HepG2 (cell line): ENCODE data around the gene TREH. TPM values are rescaled to one million over a fixed set of nuclear protein-coding genes. Genes with fewer than 3 reads are reported as not detected.

Experiments
- HMGA1 ChIP-seq: sonication (generic); formaldehyde crosslinking; conservative IDR thresholded peaks from 2 replicates; pipeline ENCODE4 v1.4.0; 2020; ENCODE audit warnings: missing genetic modification reagents
- JUNB ChIP-seq: sonication (generic); formaldehyde crosslinking; IDR thresholded peaks from 2 replicates; pipeline ENCODE4 v1.8.0; 2022; ENCODE audit warnings: missing genetic modification reagents, mild to moderate bottlenecking, borderline replicate concordance
- POLR2AphosphoS2 ChIP-seq: IDR thresholded peaks from 2 replicates; pipeline ENCODE4 v1.6.1; 2011; ENCODE audit warnings: low read depth, low read length, improper control_type of control experiment
- SOX13 ChIP-seq, 3 experiments: fragments of 450-650 bp in 1 of 3; sonication (generic) in 1 of 3; formaldehyde crosslinking in 1 of 3; IDR thresholded peaks in 2 of 3; conservative IDR thresholded peaks in 1 of 3; 2 replicates each; pipeline versions ENCODE4 v1.5.0 to v1.6.1; 2016 to 2020; ENCODE audit warnings: antibody characterized with exemption in 1 of 3, mild to moderate bottlenecking in 1 of 3, missing compliant biosample characterization in 1 of 3, missing genetic modification reagents in 1 of 3, moderate library complexity in 1 of 3
- ZFP36L2 ChIP-seq: sonication (generic); formaldehyde crosslinking; IDR thresholded peaks from 2 replicates; pipeline ENCODE4 v1.4.0; 2020; ENCODE audit warnings: missing genetic modification reagents
- ZNF10 ChIP-seq: sonication (generic); formaldehyde crosslinking; IDR thresholded peaks from 2 replicates; pipeline ENCODE4 v1.4.0; 2020; ENCODE audit warnings: mild to moderate bottlenecking, low read depth, missing genetic modification reagents, borderline replicate concordance
- ZNF160 ChIP-seq: sonication (generic); formaldehyde crosslinking; IDR thresholded peaks from 2 replicates; pipeline ENCODE4 v1.8.0; 2022; ENCODE audit warnings: mild to moderate bottlenecking, inconsistent platforms, missing genetic modification reagents
- ZNF432 ChIP-seq: sonication (generic); formaldehyde crosslinking; IDR thresholded peaks from 2 replicates; pipeline ENCODE4 v1.5.0; 2020; ENCODE audit warnings: missing genetic modification reagents, mild to moderate bottlenecking, borderline replicate concordance
- ZNF672 ChIP-seq: sonication (generic); formaldehyde crosslinking; IDR thresholded peaks from 2 replicates; pipeline ENCODE4 v1.8.1; 2022; ENCODE audit warnings: missing genetic modification reagents
- ZNF709 ChIP-seq: sonication (generic); formaldehyde crosslinking; IDR thresholded peaks from 2 replicates; pipeline ENCODE4 v1.5.0; 2020; ENCODE audit warnings: mild to moderate bottlenecking, missing genetic modification reagents
- ZNF816 ChIP-seq: sonication (generic); formaldehyde crosslinking; IDR thresholded peaks from 2 replicates; pipeline ENCODE4 v1.8.0; 2022; ENCODE audit warnings: missing genetic modification reagents, mild to moderate bottlenecking, borderline replicate concordance
- polyA plus RNA-seq, 8 experiments: library from polyadenylated mRNA; depleted of rRNA in 3 of 8; stranded (reverse) in 7 of 8; unstranded in 1 of 8; fragments of >200 nt; fragmentation: Illumina TruSeq in 4 of 8; extraction: Trizol in 4 of 8; gene quantifications; 2 replicates each; pipeline versions ENCODE4 v1.2.1 to v1.2.3, GENCODE V29; 2011 to 2016; ENCODE audit warnings: low read depth in 4 of 8, missing spikeins in 1 of 8, mixed read lengths in 1 of 8; ENCODE audit not compliant: insufficient read depth in 1 of 8
- total RNA-seq, 5 experiments: library from RNA; depleted of rRNA; stranded (reverse); fragments of >200 nt; fragmentation: Illumina TruSeq; extraction: Trizol; gene quantifications; 2 replicates each; pipeline ENCODE4 v1.2.3, GENCODE V29; 2016; ENCODE audit warnings: low read depth in 1 of 5
- TF ChIP-seq, protein P1 (sequence below): sonication (generic); formaldehyde crosslinking; IDR thresholded peaks from 2 replicates; pipeline ENCODE4 v1.4.0; 2020; ENCODE audit warnings: missing genetic modification reagents, borderline replicate concordance
- TF ChIP-seq, protein P2 (sequence below): sonication (generic); formaldehyde crosslinking; IDR thresholded peaks from 2 replicates; pipeline ENCODE4 v1.4.0; 2020; ENCODE audit warnings: missing genetic modification reagents
- TF ChIP-seq, protein P3 (sequence below): sonication (generic); formaldehyde crosslinking; IDR thresholded peaks from 2 replicates; pipeline ENCODE4 v1.4.0; 2020; ENCODE audit warnings: mild to moderate bottlenecking, missing genetic modification reagents, borderline replicate concordance
- TF ChIP-seq, protein P4 (sequence below): IDR thresholded peaks from 2 replicates; pipeline ENCODE4 v1.6.1; 2016; ENCODE audit warnings: low read depth
- TF ChIP-seq, protein P5 (sequence below): sonication (generic); formaldehyde crosslinking; IDR thresholded peaks from 2 replicates; pipeline ENCODE4 v1.4.0; 2020; ENCODE audit warnings: missing genetic modification reagents

Gene TREH
- total and polyA plus RNA-seq, 2 of the 13 experiments (the other 11 are each of a cell fraction or from before 2014, with no cell fraction given) = 0.53 to 0.86 TPM

DNA sequence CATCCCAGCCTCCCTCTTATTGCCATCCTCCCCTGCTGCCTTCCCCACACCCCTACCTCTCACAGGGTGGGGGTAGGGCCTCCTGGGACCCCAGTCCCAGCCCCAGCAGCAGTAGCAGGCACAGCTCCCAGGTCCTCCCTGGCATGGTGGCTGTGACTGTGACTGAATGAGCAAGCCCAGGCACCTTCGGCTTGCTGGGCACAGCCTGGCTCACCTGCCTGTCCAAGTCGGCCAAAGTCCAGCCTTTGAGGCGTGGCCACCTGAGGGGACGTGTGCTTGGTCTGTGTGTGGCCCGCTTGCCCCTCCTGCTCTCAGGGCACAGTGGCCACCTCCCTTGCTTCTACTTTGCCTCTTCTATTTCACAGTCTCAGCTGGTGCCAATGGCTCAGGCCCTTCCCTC is at the start of gene TREH (continued):
- TF ChIP-seq, protein P1, sequence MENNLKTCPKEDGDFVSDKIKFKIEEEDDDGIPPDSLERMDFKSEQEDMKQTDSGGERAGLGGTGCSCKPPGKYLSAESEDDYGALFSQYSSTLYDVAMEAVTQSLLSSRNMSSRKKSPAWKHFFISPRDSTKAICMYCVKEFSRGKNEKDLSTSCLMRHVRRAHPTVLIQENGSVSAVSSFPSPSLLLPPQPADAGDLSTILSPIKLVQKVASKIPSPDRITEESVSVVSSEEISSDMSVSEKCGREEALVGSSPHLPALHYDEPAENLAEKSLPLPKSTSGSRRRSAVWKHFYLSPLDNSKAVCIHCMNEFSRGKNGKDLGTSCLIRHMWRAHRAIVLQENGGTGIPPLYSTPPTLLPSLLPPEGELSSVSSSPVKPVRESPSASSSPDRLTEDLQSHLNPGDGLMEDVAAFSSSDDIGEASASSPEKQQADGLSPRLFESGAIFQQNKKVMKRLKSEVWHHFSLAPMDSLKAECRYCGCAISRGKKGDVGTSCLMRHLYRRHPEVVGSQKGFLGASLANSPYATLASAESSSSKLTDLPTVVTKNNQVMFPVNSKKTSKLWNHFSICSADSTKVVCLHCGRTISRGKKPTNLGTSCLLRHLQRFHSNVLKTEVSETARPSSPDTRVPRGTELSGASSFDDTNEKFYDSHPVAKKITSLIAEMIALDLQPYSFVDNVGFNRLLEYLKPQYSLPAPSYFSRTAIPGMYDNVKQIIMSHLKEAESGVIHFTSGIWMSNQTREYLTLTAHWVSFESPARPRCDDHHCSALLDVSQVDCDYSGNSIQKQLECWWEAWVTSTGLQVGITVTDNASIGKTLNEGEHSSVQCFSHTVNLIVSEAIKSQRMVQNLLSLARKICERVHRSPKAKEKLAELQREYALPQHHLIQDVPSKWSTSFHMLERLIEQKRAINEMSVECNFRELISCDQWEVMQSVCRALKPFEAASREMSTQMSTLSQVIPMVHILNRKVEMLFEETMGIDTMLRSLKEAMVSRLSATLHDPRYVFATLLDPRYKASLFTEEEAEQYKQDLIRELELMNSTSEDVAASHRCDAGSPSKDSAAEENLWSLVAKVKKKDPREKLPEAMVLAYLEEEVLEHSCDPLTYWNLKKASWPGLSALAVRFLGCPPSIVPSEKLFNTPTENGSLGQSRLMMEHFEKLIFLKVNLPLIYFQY (CRISPR knock-in tag) = no peak
- no peak for TF ChIP-seq SOX13 (IDR thresholded peaks at IDR 0.05)
- TF ChIP-seq SOX13 (CRISPR knock-in tag; conservative IDR thresholded peaks at IDR 0.05 in 1 of 2, IDR thresholded peaks at IDR 0.05 in 1 of 2) = peak in 1 of 2 experiments; percentile 15; a peak in 2 of 4 replicates
- no peak for TF ChIP-seq JUNB
- TF ChIP-seq ZNF10 (CRISPR knock-in tag) = no peak
- TF ChIP-seq ZFP36L2 (CRISPR knock-in tag) = no peak
- TF ChIP-seq, protein P2, sequence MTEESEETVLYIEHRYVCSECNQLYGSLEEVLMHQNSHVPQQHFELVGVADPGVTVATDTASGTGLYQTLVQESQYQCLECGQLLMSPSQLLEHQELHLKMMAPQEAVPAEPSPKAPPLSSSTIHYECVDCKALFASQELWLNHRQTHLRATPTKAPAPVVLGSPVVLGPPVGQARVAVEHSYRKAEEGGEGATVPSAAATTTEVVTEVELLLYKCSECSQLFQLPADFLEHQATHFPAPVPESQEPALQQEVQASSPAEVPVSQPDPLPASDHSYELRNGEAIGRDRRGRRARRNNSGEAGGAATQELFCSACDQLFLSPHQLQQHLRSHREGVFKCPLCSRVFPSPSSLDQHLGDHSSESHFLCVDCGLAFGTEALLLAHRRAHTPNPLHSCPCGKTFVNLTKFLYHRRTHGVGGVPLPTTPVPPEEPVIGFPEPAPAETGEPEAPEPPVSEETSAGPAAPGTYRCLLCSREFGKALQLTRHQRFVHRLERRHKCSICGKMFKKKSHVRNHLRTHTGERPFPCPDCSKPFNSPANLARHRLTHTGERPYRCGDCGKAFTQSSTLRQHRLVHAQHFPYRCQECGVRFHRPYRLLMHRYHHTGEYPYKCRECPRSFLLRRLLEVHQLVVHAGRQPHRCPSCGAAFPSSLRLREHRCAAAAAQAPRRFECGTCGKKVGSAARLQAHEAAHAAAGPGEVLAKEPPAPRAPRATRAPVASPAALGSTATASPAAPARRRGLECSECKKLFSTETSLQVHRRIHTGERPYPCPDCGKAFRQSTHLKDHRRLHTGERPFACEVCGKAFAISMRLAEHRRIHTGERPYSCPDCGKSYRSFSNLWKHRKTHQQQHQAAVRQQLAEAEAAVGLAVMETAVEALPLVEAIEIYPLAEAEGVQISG (CRISPR knock-in tag) = no peak
- TF ChIP-seq ZNF672 = no peak
- no peak for TF ChIP-seq ZNF432 (CRISPR knock-in tag)
- no peak for TF ChIP-seq HMGA1 (CRISPR knock-in tag)
- TF ChIP-seq ZNF709 = no peak
- no peak for TF ChIP-seq ZNF816 (CRISPR knock-in tag)
- TF ChIP-seq, protein P3, sequence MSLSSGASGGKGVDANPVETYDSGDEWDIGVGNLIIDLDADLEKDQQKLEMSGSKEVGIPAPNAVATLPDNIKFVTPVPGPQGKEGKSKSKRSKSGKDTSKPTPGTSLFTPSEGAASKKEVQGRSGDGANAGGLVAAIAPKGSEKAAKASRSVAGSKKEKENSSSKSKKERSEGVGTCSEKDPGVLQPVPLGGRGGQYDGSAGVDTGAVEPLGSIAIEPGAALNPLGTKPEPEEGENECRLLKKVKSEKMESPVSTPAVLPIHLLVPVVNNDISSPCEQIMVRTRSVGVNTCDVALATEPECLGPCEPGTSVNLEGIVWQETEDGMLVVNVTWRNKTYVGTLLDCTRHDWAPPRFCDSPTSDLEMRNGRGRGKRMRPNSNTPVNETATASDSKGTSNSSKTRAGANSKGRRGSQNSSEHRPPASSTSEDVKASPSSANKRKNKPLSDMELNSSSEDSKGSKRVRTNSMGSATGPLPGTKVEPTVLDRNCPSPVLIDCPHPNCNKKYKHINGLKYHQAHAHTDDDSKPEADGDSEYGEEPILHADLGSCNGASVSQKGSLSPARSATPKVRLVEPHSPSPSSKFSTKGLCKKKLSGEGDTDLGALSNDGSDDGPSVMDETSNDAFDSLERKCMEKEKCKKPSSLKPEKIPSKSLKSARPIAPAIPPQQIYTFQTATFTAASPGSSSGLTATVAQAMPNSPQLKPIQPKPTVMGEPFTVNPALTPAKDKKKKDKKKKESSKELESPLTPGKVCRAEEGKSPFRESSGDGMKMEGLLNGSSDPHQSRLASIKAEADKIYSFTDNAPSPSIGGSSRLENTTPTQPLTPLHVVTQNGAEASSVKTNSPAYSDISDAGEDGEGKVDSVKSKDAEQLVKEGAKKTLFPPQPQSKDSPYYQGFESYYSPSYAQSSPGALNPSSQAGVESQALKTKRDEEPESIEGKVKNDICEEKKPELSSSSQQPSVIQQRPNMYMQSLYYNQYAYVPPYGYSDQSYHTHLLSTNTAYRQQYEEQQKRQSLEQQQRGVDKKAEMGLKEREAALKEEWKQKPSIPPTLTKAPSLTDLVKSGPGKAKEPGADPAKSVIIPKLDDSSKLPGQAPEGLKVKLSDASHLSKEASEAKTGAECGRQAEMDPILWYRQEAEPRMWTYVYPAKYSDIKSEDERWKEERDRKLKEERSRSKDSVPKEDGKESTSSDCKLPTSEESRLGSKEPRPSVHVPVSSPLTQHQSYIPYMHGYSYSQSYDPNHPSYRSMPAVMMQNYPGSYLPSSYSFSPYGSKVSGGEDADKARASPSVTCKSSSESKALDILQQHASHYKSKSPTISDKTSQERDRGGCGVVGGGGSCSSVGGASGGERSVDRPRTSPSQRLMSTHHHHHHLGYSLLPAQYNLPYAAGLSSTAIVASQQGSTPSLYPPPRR (CRISPR knock-in tag) = no peak
- no peak for TF ChIP-seq ZNF160 (CRISPR knock-in tag)
- TF ChIP-seq, protein P4, sequence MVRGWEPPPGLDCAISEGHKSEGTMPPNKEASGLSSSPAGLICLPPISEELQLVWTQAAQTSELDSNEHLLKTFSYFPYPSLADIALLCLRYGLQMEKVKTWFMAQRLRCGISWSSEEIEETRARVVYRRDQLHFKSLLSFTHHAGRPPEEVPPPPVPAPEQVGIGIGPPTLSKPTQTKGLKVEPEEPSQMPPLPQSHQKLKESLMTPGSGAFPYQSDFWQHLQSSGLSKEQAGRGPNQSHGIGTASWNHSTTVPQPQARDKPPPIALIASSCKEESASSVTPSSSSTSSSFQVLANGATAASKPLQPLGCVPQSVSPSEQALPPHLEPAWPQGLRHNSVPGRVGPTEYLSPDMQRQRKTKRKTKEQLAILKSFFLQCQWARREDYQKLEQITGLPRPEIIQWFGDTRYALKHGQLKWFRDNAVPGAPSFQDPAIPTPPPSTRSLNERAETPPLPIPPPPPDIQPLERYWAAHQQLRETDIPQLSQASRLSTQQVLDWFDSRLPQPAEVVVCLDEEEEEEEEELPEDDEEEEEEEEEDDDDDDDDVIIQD (CRISPR knock-in tag) = no peak
- no peak for TF ChIP-seq POLR2AphosphoS2
- TF ChIP-seq, protein P5, sequence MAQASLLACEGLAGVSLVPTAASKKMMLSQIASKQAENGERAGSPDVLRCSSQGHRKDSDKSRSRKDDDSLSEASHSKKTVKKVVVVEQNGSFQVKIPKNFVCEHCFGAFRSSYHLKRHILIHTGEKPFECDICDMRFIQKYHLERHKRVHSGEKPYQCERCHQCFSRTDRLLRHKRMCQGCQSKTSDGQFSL (CRISPR knock-in tag) = no peak
